K562 (cell line): Measurements from ENCODE around the gene AQP6. TPM values are rescaled to one million over a fixed set of nuclear protein-coding genes. Genes with fewer than 3 reads are reported as not detected.

Experiments
- CHD7 ChIP-seq: fragments of 200-600 bp; sonication (generic); IDR thresholded peaks from one replicate; pipeline ENCODE4 v1.6.1; 2012; ENCODE audit warnings: mild to moderate bottlenecking, low read depth, low read length, inconsistent platforms
- CTBP1 ChIP-seq: fragments of 450-650 bp; IDR thresholded peaks from 2 replicates; pipeline ENCODE4 v1.6.1; 2016; ENCODE audit warnings: borderline replicate concordance
- NCOR1 ChIP-seq: fragments of 450-650 bp; IDR thresholded peaks from 2 replicates; pipeline ENCODE4 v1.6.1; 2016; ENCODE audit warnings: mild to moderate bottlenecking, moderate library complexity
- OTX1 ChIP-seq: fragments of 450-650 bp; formaldehyde crosslinking; IDR thresholded peaks from 2 replicates; pipeline ENCODE4 v1.4.0; 2022; ENCODE audit warnings: mild to moderate bottlenecking
- RCOR1 ChIP-seq, 2 experiments: IDR thresholded peaks; 2 replicates each; pipeline ENCODE4 v1.6.1; 2012; ENCODE audit warnings: low read depth in 2 of 2, low read length in 2 of 2, borderline replicate concordance in 1 of 2, improper control_type of control experiment in 1 of 2
- ZKSCAN1 ChIP-seq: fragments of 150-350 bp; IDR thresholded peaks from 2 replicates; pipeline ENCODE4 v1.6.1; 2016; ENCODE audit warnings: low read depth, low read length
- ZNF184 ChIP-seq: sonication (generic); formaldehyde crosslinking; IDR thresholded peaks from 2 replicates; pipeline ENCODE4 v1.5.0; 2020; ENCODE audit warnings: missing genetic modification reagents
- ZNF780A ChIP-seq: fragments of 250-450 bp; sonication (Bioruptor Pico); IDR thresholded peaks from 2 replicates; pipeline ENCODE4 v1.5.0; 2021; ENCODE audit warnings: mild to moderate bottlenecking
- polyA plus RNA-seq, 8 experiments: library from polyadenylated mRNA; depleted of rRNA in 4 of 8; stranded (reverse) in 5 of 8; unstranded in 3 of 8; fragments of >200 nt; fragmentation: Nextera tagmentation in 2 of 8; fragmentation: Illumina TruSeq in 1 of 8; extraction: Ambion mirVana in 2 of 8; extraction: Trizol in 1 of 8; gene quantifications; 2 replicates each; pipeline versions ENCODE4 v1.2.1 to v1.2.3, GENCODE V29; 2011 to 2014; ENCODE audit warnings: inconsistent platforms in 1 of 8, missing spikeins in 1 of 8
- total RNA-seq, 7 experiments: library from RNA; depleted of rRNA in 6 of 7; stranded (reverse); fragments of >200 nt in 6 of 7; fragmentation: Illumina TruSeq in 2 of 7; extraction: Trizol in 2 of 7; gene quantifications; 2 replicates each; pipeline versions ENCODE4 v1.2.1 to v1.2.3, GENCODE V29; 2011 to 2021; ENCODE audit warnings: low replicate concordance in 1 of 7
- TF ChIP-seq, protein P1 (sequence below), 3 experiments: fragments of 200-800 bp in 1 of 3; fragments of 250-450 bp in 1 of 3; fragments of 450-650 bp in 1 of 3; sonication (Bioruptor Pico) in 1 of 3; sonication (Bioruptor generic) in 1 of 3; formaldehyde crosslinking in 1 of 3; IDR thresholded peaks; 2 replicates each; pipeline versions ENCODE4 v1.6.1 to v1.8.0; 2016 to 2022; ENCODE audit warnings: mild to moderate bottlenecking in 2 of 3, missing genetic modification characterization in 2 of 3, missing compliant biosample characterization in 1 of 3, moderate library complexity in 1 of 3

AQP6 gene
- total and polyA plus RNA-seq, 9 of the 15 experiments (the other 6 are each of a cell fraction or from before 2014, with no cell fraction given): 0.05 to 0.12 TPM; not detected in 7

DNA sequence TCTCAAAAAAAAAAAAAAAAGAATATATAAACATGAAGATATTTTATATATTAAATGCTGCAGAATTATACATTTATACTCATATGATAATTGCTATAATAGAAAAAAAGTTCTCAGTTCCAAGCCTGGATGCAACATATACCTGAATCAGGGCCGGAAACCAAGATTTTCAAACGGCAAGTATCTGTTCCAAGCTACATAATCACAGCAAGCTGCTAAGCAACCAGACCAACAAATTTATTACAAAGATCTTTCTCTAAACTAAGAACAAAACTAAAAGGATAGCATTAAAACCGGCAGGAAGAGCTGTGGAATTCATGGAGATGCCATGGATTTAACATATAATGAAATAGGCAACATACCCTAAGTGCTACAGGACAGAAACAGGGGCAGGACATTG lies 45.4 kb downstream of the AQP6 start (continued):
- TF ChIP-seq CHD7 (no peak), RCOR1 (IDR thresholded peaks at IDR 0.05; ENCODE audit: borderline replicate concordance in 1 of 2, low read depth in 2 of 2, low read length in 2 of 2) (no peak), OTX1 (CRISPR knock-in tag) (no peak), CTBP1 (no peak), ZNF184 (CRISPR knock-in tag) (no peak), NCOR1 (no peak), ZKSCAN1 (no peak), ZNF780A (CRISPR knock-in tag) (no peak)
- TF ChIP-seq, protein P1, sequence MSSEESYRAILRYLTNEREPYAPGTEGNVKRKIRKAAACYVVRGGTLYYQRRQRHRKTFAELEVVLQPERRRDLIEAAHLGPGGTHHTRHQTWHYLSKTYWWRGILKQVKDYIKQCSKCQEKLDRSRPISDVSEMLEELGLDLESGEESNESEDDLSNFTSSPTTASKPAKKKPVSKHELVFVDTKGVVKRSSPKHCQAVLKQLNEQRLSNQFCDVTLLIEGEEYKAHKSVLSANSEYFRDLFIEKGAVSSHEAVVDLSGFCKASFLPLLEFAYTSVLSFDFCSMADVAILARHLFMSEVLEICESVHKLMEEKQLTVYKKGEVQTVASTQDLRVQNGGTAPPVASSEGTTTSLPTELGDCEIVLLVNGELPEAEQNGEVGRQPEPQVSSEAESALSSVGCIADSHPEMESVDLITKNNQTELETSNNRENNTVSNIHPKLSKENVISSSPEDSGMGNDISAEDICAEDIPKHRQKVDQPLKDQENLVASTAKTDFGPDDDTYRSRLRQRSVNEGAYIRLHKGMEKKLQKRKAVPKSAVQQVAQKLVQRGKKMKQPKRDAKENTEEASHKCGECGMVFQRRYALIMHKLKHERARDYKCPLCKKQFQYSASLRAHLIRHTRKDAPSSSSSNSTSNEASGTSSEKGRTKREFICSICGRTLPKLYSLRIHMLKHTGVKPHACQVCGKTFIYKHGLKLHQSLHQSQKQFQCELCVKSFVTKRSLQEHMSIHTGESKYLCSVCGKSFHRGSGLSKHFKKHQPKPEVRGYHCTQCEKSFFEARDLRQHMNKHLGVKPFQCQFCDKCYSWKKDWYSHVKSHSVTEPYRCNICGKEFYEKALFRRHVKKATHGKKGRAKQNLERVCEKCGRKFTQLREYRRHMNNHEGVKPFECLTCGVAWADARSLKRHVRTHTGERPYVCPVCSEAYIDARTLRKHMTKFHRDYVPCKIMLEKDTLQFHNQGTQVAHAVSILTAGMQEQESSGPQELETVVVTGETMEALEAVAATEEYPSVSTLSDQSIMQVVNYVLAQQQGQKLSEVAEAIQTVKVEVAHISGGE (CRISPR knock-in tag; IDR thresholded peaks at IDR 0.05): no peak
